MCF 10A (cell line): ENCODE results near the gene NLRP2B. TPM values are rescaled to one million over a fixed set of nuclear protein-coding genes. Genes with fewer than 3 reads are reported as not detected.
A peak's percentile ranks its signal among the peaks of the same experiment; 100 is the strongest.
"Not testable (repeated sequence)": the region's sequence is repeated elsewhere in the genome, so short reads cannot be mapped to it uniquely, and the experiment has no call there.

Source experiments
- BruUV-seq: library from RNA; stranded (reverse); fragments of 400-500 nt; replicated peaks from 2 replicates; lab custom pipeline; 2021; lab: Mats Ljungman, UMichigan
- CTCF ChIA-PET: fragments of 300-600 bp; sonication (Branson Sonifier 250); formaldehyde crosslinking; extraction: SDS; loops from one replicate; lab custom pipeline; 2021; ENCODE audit warnings: antibody characterized with exemption, inconsistent platforms; lab: Yijun Ruan, JAX
- POLR2A ChIA-PET: fragments of 300-600, 350-650 bp; sonication (Branson Sonifier 250); formaldehyde crosslinking; extraction: SDS; loops from one replicate; lab custom pipeline; 2020; ENCODE audit warnings: antibody characterized with exemption, inconsistent platforms; lab: Yijun Ruan, JAX
- DNase-seq: peaks from one replicate; pipeline ENCODE4 v3.0.0-alpha.2; 2018; ENCODE audit not compliant: unreplicated experiment
- H3K27ac Mint-ChIP-seq: one replicate; pipeline ENCODE4 v1.8.0; 2022; ENCODE audit warnings: mild to moderate bottlenecking, low read depth, mixed read lengths; ENCODE audit not compliant: unreplicated experiment
- H3K27me3 Mint-ChIP-seq: one replicate; pipeline ENCODE4 v1.8.0; 2022; ENCODE audit warnings: mixed read lengths; ENCODE audit not compliant: insufficient read depth, unreplicated experiment
- H3K36me3 Mint-ChIP-seq: one replicate; pipeline ENCODE4 v1.8.0; 2022; ENCODE audit warnings: mild to moderate bottlenecking, moderate library complexity, mixed read lengths; ENCODE audit not compliant: insufficient read depth, unreplicated experiment
- H3K4me1 Mint-ChIP-seq: one replicate; pipeline ENCODE4 v1.8.0; 2022; ENCODE audit warnings: mixed read lengths; ENCODE audit not compliant: insufficient read depth, unreplicated experiment
- H3K4me3 Mint-ChIP-seq: one replicate; pipeline ENCODE4 v1.8.0; 2022; ENCODE audit warnings: mild to moderate bottlenecking, moderate library complexity, mixed read lengths; ENCODE audit not compliant: unreplicated experiment
- H3K9me3 Mint-ChIP-seq: one replicate; pipeline ENCODE4 v1.8.0; 2022; ENCODE audit warnings: mixed read lengths; ENCODE audit not compliant: unreplicated experiment
- intact Hi-C: fragments of 100-400 bp; cut with micrococcal nuclease; formaldehyde crosslinking; loops from 2 replicates; pipeline ENCODE4 v1.14.1; 2022
- total RNA-seq: library from RNA; stranded (reverse); gene quantifications from 2 replicates; pipeline ENCODE4 v1.2.3, GENCODE V29; 2022
- TF ChIP-seq, protein P1 (sequence below): fragments of 200-600 bp; IDR thresholded peaks from one replicate; pipeline ENCODE4 v1.8.0; 2022; ENCODE audit warnings: antibody characterized with exemption, mild to moderate bottlenecking; ENCODE audit not compliant: unreplicated experiment

The NLRP2B gene
- total RNA-seq, 1 experiment from 2014 or later = not detected

GRCh38 chrX:57647020-57647419, 33.0 kb downstream of the NLRP2B start:
- TF ChIP-seq, protein P1, sequence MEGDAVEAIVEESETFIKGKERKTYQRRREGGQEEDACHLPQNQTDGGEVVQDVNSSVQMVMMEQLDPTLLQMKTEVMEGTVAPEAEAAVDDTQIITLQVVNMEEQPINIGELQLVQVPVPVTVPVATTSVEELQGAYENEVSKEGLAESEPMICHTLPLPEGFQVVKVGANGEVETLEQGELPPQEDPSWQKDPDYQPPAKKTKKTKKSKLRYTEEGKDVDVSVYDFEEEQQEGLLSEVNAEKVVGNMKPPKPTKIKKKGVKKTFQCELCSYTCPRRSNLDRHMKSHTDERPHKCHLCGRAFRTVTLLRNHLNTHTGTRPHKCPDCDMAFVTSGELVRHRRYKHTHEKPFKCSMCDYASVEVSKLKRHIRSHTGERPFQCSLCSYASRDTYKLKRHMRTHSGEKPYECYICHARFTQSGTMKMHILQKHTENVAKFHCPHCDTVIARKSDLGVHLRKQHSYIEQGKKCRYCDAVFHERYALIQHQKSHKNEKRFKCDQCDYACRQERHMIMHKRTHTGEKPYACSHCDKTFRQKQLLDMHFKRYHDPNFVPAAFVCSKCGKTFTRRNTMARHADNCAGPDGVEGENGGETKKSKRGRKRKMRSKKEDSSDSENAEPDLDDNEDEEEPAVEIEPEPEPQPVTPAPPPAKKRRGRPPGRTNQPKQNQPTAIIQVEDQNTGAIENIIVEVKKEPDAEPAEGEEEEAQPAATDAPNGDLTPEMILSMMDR = no peak
- DNase-seq = no peak
- Mint-ChIP-seq H3K36me3 (no peaks in the 10 kb centered on the region), H3K27me3 (no peaks in the 10 kb centered on the region), H3K4me1 (peaks cover 11% of the 10 kb centered on the region), H3K4me3 (no peak overlapping the region), H3K9me3 (peaks cover 6% of the 10 kb centered on the region), H3K27ac (no peak overlapping the region)
- POLR2A ChIA-PET = no interaction called here
- no TSS peak for BruUV-seq
- intact Hi-C loops = loop anchor here (10.0 kb wide), 1 partner anchor 52 kb away; the partner anchor contains the start of gene ZXDB
- CTCF ChIA-PET = interaction anchor here (1.0 kb wide), 1 partner anchor 73 kb away, joined by 3 read pairs; no protein-coding TSS in a partner anchor

GRCh38 chrX:57643698-57644097, 36.4 kb downstream of the NLRP2B start:
- peak; percentile 9 for DNase-seq
- H3K27ac Mint-ChIP-seq = no peak overlapping the region
- H3K4me3 Mint-ChIP-seq = no peak overlapping the region
- H3K27me3 Mint-ChIP-seq = no peaks in the 10 kb centered on the region
- TF ChIP-seq, protein P1 = no peak
- POLR2A ChIA-PET = interaction anchor here (0.7 kb wide), 1 partner anchor 145 kb away, joined by 3 read pairs; no protein-coding TSS in a partner anchor
- peaks cover 7% of the 10 kb centered on the region for H3K9me3 Mint-ChIP-seq
- no TSS peak for BruUV-seq
- intact Hi-C loops = loop anchor here (10.0 kb wide), 1 partner anchor 49 kb away; the partner anchor contains the start of gene ZXDB
- no peaks in the 10 kb centered on the region for H3K36me3 Mint-ChIP-seq
- CTCF ChIA-PET = interaction anchor here (0.5 kb wide), 1 partner anchor 841 kb away, joined by 4 read pairs; no protein-coding TSS in a partner anchor
- H3K4me1 Mint-ChIP-seq = peaks cover 19% of the 10 kb centered on the region

- Mint-ChIP-seq H3K9me3 (peaks cover 7% of the 10 kb centered on the region), H3K4me1 (peaks cover 19% of the 10 kb centered on the region), H3K27ac (peak overlapping the region; percentile 65), H3K36me3 (no peaks in the 10 kb centered on the region), H3K27me3 (no peaks in the 10 kb centered on the region), H3K4me3 (no peak overlapping the region)
- CTCF ChIA-PET = no interaction called here
- intact Hi-C loops = loop anchor here (10.0 kb wide), 1 partner anchor 47 kb away; the partner anchor contains the start of gene ZXDB
- POLR2A ChIA-PET = interaction anchor here (0.6 to 0.9 kb wide), 3 partner anchors 44 to 261 kb away, joined by 3 read pairs; no protein-coding TSS in a partner anchor
- DNase-seq = no peak
- TF ChIP-seq, protein P1 = no peak
- no TSS peak for BruUV-seq
Measured at GRCh38 chrX:57641338-57641737, 38.7 kb downstream of the NLRP2B start.

- TF ChIP-seq, protein P1 = no peak
- Mint-ChIP-seq H3K36me3 (no peaks in the 10 kb centered on the region), H3K27me3 (no peaks in the 10 kb centered on the region), H3K27ac (no peak overlapping the region), H3K4me1 (peaks cover 19% of the 10 kb centered on the region), H3K9me3 (peaks cover 12% of the 10 kb centered on the region), H3K4me3 (no peak overlapping the region)
- no TSS peak for BruUV-seq
- POLR2A ChIA-PET = interaction anchor here (0.6 to 0.9 kb wide), 2 partner anchors 261 to 275 kb away, joined by 3 read pairs; no protein-coding TSS in a partner anchor
- DNase-seq = no peak
- CTCF ChIA-PET = interaction anchor here (1.0 kb wide), 1 partner anchor 45 kb away, joined by 3 read pairs; no protein-coding TSS in a partner anchor
- intact Hi-C loops = loop anchor here (10.0 kb wide), 1 partner anchor 46 kb away; the partner anchor contains the start of gene ZXDB
Measured at GRCh38 chrX:57640674-57641016, 39.4 kb downstream of the NLRP2B start.

DNA sequence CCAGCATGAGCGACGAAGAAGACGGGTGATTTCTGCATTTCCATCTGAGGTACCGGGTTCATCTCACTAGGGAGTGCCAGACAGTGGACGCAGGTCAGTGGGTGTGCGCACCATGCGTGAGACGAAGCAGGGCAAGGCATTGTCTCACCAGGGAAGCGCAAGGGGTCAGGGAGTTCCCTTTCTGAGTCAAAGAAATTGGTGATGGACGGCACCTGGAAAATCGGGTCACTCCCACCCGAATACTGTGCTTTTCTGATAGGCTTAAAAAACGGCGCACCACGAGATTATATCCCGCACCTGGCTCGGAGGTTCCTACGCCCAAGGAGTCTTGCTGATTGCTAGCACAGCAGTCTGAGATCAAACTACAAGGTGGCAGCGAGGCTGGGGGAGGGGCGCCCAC, 50.6 kb downstream of the NLRP2B start:
- POLR2A ChIA-PET, H3K4me1 Mint-ChIP-seq, H3K27ac Mint-ChIP-seq, H3K36me3 Mint-ChIP-seq, BruUV-seq, H3K27me3 Mint-ChIP-seq, DNase-seq, intact Hi-C loops, H3K4me3 Mint-ChIP-seq, CTCF ChIA-PET: not testable (repeated sequence)
- peaks cover 15% of the 10 kb centered on the region for H3K9me3 Mint-ChIP-seq
